Esophagus squamous epithelium (tissue), 4 donors: ENCODE results near the gene IFT27.

Experiments used
- CTCF ChIP-seq, 6 experiments: fragments of 450-650 bp in 4 of 6; fragments of 200-600 bp in 2 of 6; sonication (generic) in 2 of 6; IDR thresholded peaks; one replicate each; pipeline ENCODE4 v1.5.1; 2016 to 2019; ENCODE audit warnings: antibody characterized with exemption in 6 of 6, mild to moderate bottlenecking in 4 of 6, moderate library complexity in 4 of 6
- POLR2A ChIP-seq, 4 donors: fragments of 450-650 bp; IDR thresholded peaks; one replicate each; pipeline ENCODE4 v1.6.1; 2017; ENCODE audit warnings: antibody characterized with exemption in 4 of 4, mild to moderate bottlenecking in 4 of 4, moderate library complexity in 3 of 4

- no peak for TF ChIP-seq CTCF (IDR thresholded peaks at IDR 0.05)
- TF ChIP-seq POLR2A (IDR thresholded peaks at IDR 0.05): no peak
Observed at GRCh38 chr22:36727927-36728488, 47.9 kb downstream of the IFT27 start.
